CD4-positive, alpha-beta T cell treated with Interleukin-17A for 4 hours (primary cell): ENCODE measurements around the gene GPLD1.

Source experiments
- DNase-seq: peaks from one replicate; pipeline ENCODE4 v3.0.0-alpha.2; 2020; ENCODE audit warnings: mixed read lengths

GPLD1 gene

GRCh38 chr6:24378473-24379097 is 110.8 kb downstream of the GPLD1 start:
- no peak for DNase-seq
